Nephron progenitor cell (in vitro differentiated cells): ENCODE results near the gene STK17B.
"Not testable (repeated sequence)": the region's sequence is repeated elsewhere in the genome, so short reads cannot be mapped to it uniquely, and the experiment has no call there.

Experiments used
- DNase-seq: peaks from one replicate; pipeline ENCODE4 v3.0.0; 2021
- H3K27ac Mint-ChIP-seq: 2 replicates; pipeline ENCODE4 v1.8.0; 2021; ENCODE audit warnings: mild to moderate bottlenecking, moderate library complexity, mixed read lengths
- H3K27me3 Mint-ChIP-seq: 2 replicates; pipeline ENCODE4 v1.8.0; 2021; ENCODE audit warnings: mild to moderate bottlenecking, low read depth, mixed read lengths; ENCODE audit not compliant: poor library complexity
- H3K36me3 Mint-ChIP-seq: 2 replicates; pipeline ENCODE4 v1.8.0; 2021; ENCODE audit warnings: low read depth, mixed read lengths
- H3K4me1 Mint-ChIP-seq: 2 replicates; pipeline ENCODE4 v1.8.0; 2021; ENCODE audit warnings: mixed read lengths
- H3K4me3 Mint-ChIP-seq: 2 replicates; pipeline ENCODE4 v1.8.0; 2021; ENCODE audit warnings: mild to moderate bottlenecking, moderate library complexity, mixed read lengths
- H3K9me3 Mint-ChIP-seq: 2 replicates; pipeline ENCODE4 v1.8.0; 2021; ENCODE audit warnings: mild to moderate bottlenecking, moderate library complexity, mixed read lengths
- CTCF ChIP-seq: fragments of 200-600 bp; sonication (generic); IDR thresholded peaks from 2 replicates; pipeline ENCODE4 v1.5.0; 2021; ENCODE audit warnings: antibody characterized with exemption

STK17B gene

GRCh38 chr2:196191541-196191940 is 20.2 kb upstream of the STK17B start:
- no peak overlapping the region for H3K4me3 Mint-ChIP-seq
- H3K4me1 Mint-ChIP-seq, result no peaks in the 10 kb centered on the region
- H3K27ac Mint-ChIP-seq, result no peak overlapping the region
- no peak for DNase-seq
- TF ChIP-seq CTCF, result no peak
- H3K9me3 Mint-ChIP-seq, result no peaks in the 10 kb centered on the region
- no peaks in the 10 kb centered on the region for H3K36me3 Mint-ChIP-seq
- peaks cover 1% of the 10 kb centered on the region for H3K27me3 Mint-ChIP-seq

GRCh38 chr2:196187898-196188458 is 16.6 kb upstream of the STK17B start:
- no peak overlapping the region for H3K4me3 Mint-ChIP-seq
- H3K36me3 Mint-ChIP-seq, result no peaks in the 10 kb centered on the region
- H3K4me1 Mint-ChIP-seq, result no peaks in the 10 kb centered on the region
- DNase-seq, result no peak
- TF ChIP-seq CTCF, result no peak
- H3K27me3 Mint-ChIP-seq, result peaks cover 6% of the 10 kb centered on the region
- H3K27ac Mint-ChIP-seq, result no peak overlapping the region
- no peaks in the 10 kb centered on the region for H3K9me3 Mint-ChIP-seq

- H3K4me1 Mint-ChIP-seq, H3K36me3 Mint-ChIP-seq, DNase-seq, H3K4me3 Mint-ChIP-seq, H3K9me3 Mint-ChIP-seq, H3K27ac Mint-ChIP-seq, H3K27me3 Mint-ChIP-seq: not testable (repeated sequence)
Observed at GRCh38 chr2:196187175-196187700, 15.9 kb upstream of the STK17B start.

GRCh38 chr2:196186266-196186980 is 15.0 kb upstream of the STK17B start:
- no peak overlapping the region for H3K4me3 Mint-ChIP-seq
- DNase-seq, result no peak
- H3K4me1 Mint-ChIP-seq, result no peaks in the 10 kb centered on the region
- no peak overlapping the region for H3K27ac Mint-ChIP-seq
- peaks cover 6% of the 10 kb centered on the region for H3K27me3 Mint-ChIP-seq
- TF ChIP-seq CTCF, result no peak
- H3K9me3 Mint-ChIP-seq, result no peaks in the 10 kb centered on the region
- H3K36me3 Mint-ChIP-seq, result no peaks in the 10 kb centered on the region

- H3K9me3 Mint-ChIP-seq, result no peaks in the 10 kb centered on the region
- no peaks in the 10 kb centered on the region for H3K4me1 Mint-ChIP-seq
- H3K36me3 Mint-ChIP-seq, result no peaks in the 10 kb centered on the region
- H3K27ac Mint-ChIP-seq, result no peak overlapping the region
- H3K27me3 Mint-ChIP-seq, result peaks cover 6% of the 10 kb centered on the region
- H3K4me3 Mint-ChIP-seq, result no peak overlapping the region
- no peak for DNase-seq
- no peak for TF ChIP-seq CTCF
Observed at GRCh38 chr2:196184921-196185320, 13.5 kb upstream of the STK17B start.

- DNase-seq, result no peak
- no peak for TF ChIP-seq CTCF
- no peak overlapping the region for H3K4me3 Mint-ChIP-seq
- H3K27me3 Mint-ChIP-seq, result peaks cover 6% of the 10 kb centered on the region
- H3K36me3 Mint-ChIP-seq, result no peaks in the 10 kb centered on the region
- H3K27ac Mint-ChIP-seq, result no peak overlapping the region
- no peaks in the 10 kb centered on the region for H3K4me1 Mint-ChIP-seq
- no peaks in the 10 kb centered on the region for H3K9me3 Mint-ChIP-seq
Observed at GRCh38 chr2:196183528-196184231, 12.3 kb upstream of the STK17B start.
